Measurements from ENCODE around the gene CFP. TPM values are rescaled to one million over a fixed set of nuclear protein-coding genes. Genes with fewer than 3 reads are reported as not detected.
A peak's percentile ranks its signal among the peaks of the same experiment; 100 is the strongest.

Gene CFP
- total and polyA plus RNA-seq, 2 donors (not counting 1 experiment from before 2014, with no cell fraction given) = 0.59 to 3.8 TPM

DNA sequence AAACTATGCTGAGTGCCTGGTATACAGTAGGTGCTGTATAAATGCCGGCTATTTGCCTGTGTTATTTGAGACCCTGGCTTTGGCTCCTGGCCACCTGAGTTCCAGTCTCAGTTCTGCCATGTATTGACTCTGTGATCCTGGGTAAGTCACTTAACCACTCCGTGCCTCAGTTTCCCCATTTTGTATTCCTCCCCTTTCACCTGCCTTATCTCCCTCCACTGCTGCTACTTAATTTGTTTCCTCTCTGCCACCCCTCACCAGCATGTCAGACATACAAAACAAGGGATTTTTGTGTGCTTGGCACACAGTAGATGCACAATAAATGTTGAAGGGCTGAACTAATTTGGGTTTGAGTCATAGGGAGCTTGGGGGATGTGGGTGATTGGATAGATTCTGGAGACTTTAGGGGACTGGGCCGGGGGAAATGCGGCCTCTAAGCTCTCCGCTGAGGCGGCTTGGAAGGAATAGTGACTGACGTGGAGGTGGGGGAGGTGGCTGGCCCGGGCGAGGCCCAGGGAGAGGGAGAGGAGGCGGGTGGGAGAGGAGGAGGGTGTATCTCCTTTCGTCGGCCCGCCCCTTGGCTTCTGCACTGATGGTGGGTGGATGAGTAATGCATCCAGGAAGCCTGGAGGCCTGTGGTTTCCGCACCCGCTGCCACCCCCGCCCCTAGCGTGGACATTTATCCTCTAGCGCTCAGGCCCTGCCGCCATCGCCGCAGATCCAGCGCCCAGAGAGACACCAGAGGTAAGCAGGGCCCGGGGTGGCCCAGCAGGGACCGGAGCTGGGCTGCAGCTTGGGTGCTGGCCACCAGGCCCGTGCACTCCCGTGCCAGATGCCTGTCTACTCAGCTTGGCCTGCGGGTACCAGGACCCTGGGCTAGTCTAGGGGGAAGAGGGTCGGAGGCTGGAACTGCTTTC is 47.7 kb downstream of the CFP start, which contains the start of gene TIMP1:
TIMP1 (plus strand) TSS at position 706 of the 917 bp plus-strand sequence. CDS start 980 bp downstream, outside the sequence.
- H4K20me1 ChIP-seq (ENCODE audit: control insufficient read depth, insufficient read depth, low read length, poor library complexity, severe bottlenecking) = no peaks in the 10 kb centered on the region
- TF ChIP-seq CTCF (IDR thresholded peaks at IDR 0.05) = no peak
- TF ChIP-seq EZH2 (IDR thresholded peaks at IDR 0.05; ENCODE audit: borderline replicate concordance, insufficient read depth, low read depth, low read length, poor library complexity, severe bottlenecking) = no peak
- no peaks in the 10 kb centered on the region for H3K36me3 ChIP-seq (replicated peaks in 1 of 2; ENCODE audit: control extremely low read depth in 1 of 2, control insufficient read depth in 1 of 2, extremely low read depth in 1 of 2, insufficient read depth in 2 of 2, low read length in 1 of 2)
- ATAC-seq (ENCODE audit: low read depth) (peak; percentile 89), DNase-seq (peak; percentile 51)
- H3K79me2 ChIP-seq (ENCODE audit: control insufficient read depth, insufficient read depth, low read length) = no peaks in the 10 kb centered on the region
- intact Hi-C loops (cut with micrococcal nuclease) = no loop called here
- no peaks in the 10 kb centered on the region for H3K9me3 ChIP-seq (ENCODE audit: control extremely low read depth in 1 of 3, control insufficient read depth in 2 of 3, insufficient read depth in 1 of 3, low read length in 2 of 3)
- Mint-ChIP-seq H3K27ac (peak within 1 kb of the TSS; percentile 1), H3K4me1 (peaks cover 12% of the 10 kb centered on the region), H3K4me3 (peak within 1 kb of the TSS; percentile 46), H3K9me3 (ENCODE audit: insufficient read depth) (no peaks in the 10 kb centered on the region), H3K27me3 (peaks cover 8% of the 10 kb centered on the region)
- no peak within 1 kb of the TSS for H3K27ac ChIP-seq (ENCODE audit: low read length in 2 of 2)
- peak within 1 kb of the TSS; percentile 36 for H3K9ac ChIP-seq (ENCODE audit: low read length)
- peaks cover 5 to 13% of the 10 kb centered on the region in 2 donors for H3K4me1 ChIP-seq (ENCODE audit: control insufficient read depth in 2 of 2, insufficient read depth in 2 of 2, low read length in 2 of 2)
- 4% methylated on average over 19 of the region's 28 CpGs for WGBS (ENCODE audit: insufficient coverage)
- no peaks in the 10 kb centered on the region for H3K27me3 ChIP-seq (replicated peaks in 1 of 4; ENCODE audit: control extremely low read depth in 1 of 4, control insufficient read depth in 3 of 4, insufficient read depth in 4 of 4, low read length in 3 of 4)
- CTCF ChIA-PET = no interaction called here
- peak within 1 kb of the TSS; percentile 5 to 49 (median 27) for H3K4me3 ChIP-seq (ENCODE audit: control extremely low read depth in 1 of 5, extremely low read depth in 1 of 5, insufficient read depth in 1 of 5, low read depth in 2 of 5, low read length in 4 of 5)
- H2AFZ ChIP-seq (ENCODE audit: insufficient read depth, low read depth, low read length, poor library complexity, severe bottlenecking) = peak within 1 kb of the TSS; percentile 64
- H3K4me2 ChIP-seq (replicated peaks; ENCODE audit: low read depth, low read length, poor library complexity, severe bottlenecking) = peak within 1 kb of the TSS; percentile 68
- POLR2A ChIA-PET = interaction anchor here (0.7 to 1.3 kb wide), 2 partner anchors 13 to 58 kb away, joined by 3 read pairs; no protein-coding TSS in a partner anchor

DNA sequence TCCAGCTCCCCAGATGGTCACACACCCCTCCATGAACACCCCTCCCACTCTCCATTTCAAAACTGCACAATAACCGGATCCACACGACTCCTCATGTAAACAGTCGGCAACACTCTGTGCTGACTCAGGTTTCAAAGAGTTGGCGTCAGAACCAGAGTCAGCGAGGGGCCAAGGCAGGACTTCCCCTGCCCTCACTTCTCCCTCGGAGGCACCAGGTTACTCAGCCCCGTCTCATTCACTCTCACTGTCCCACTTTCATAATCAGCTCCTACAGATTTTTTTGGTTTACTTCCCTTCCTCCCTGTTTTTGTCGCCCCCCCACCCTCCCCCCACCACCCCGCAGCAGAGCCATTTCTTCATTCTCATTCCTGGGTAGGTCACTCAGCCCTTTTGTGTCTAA is 50.2 kb downstream of the CFP start:
- no peak overlapping the region for H3K4me2 ChIP-seq (replicated peaks; ENCODE audit: low read depth, low read length, poor library complexity, severe bottlenecking)
- no peaks in the 10 kb centered on the region for H3K9me3 ChIP-seq (ENCODE audit: control extremely low read depth in 1 of 3, control insufficient read depth in 2 of 3, insufficient read depth in 1 of 3, low read length in 2 of 3)
- intact Hi-C loops (cut with micrococcal nuclease) = no loop called here
- CTCF ChIA-PET = no interaction called here
- no peak overlapping the region for H3K4me3 ChIP-seq (ENCODE audit: control extremely low read depth in 1 of 5, extremely low read depth in 1 of 5, insufficient read depth in 1 of 5, low read depth in 2 of 5, low read length in 4 of 5)
- H3K9ac ChIP-seq (ENCODE audit: low read length) = no peak overlapping the region
- DNase-seq (no peak), ATAC-seq (ENCODE audit: low read depth) (no peak)
- H3K4me1 ChIP-seq (ENCODE audit: control insufficient read depth in 2 of 2, insufficient read depth in 2 of 2, low read length in 2 of 2) = peaks cover 5 to 13% of the 10 kb centered on the region in 2 donors
- H3K27ac Mint-ChIP-seq = no peak overlapping the region
- H3K27ac ChIP-seq (ENCODE audit: low read length in 2 of 2) = no peak overlapping the region
- H4K20me1 ChIP-seq (ENCODE audit: control insufficient read depth, insufficient read depth, low read length, poor library complexity, severe bottlenecking) = no peaks in the 10 kb centered on the region
- H3K9me3 Mint-ChIP-seq (ENCODE audit: insufficient read depth) = no peaks in the 10 kb centered on the region
- H3K79me2 ChIP-seq (ENCODE audit: control insufficient read depth, insufficient read depth, low read length) = no peaks in the 10 kb centered on the region
- H2AFZ ChIP-seq (ENCODE audit: insufficient read depth, low read depth, low read length, poor library complexity, severe bottlenecking) = no peak overlapping the region
- no peaks in the 10 kb centered on the region for H3K36me3 ChIP-seq (replicated peaks in 1 of 2; ENCODE audit: control extremely low read depth in 1 of 2, control insufficient read depth in 1 of 2, extremely low read depth in 1 of 2, insufficient read depth in 2 of 2, low read length in 1 of 2)
- H3K27me3 Mint-ChIP-seq = peaks cover 14% of the 10 kb centered on the region
- no peak overlapping the region for H3K4me3 Mint-ChIP-seq
- POLR2A ChIA-PET = no interaction called here
- no peaks in the 10 kb centered on the region for H3K27me3 ChIP-seq (replicated peaks in 1 of 4; ENCODE audit: control extremely low read depth in 1 of 4, control insufficient read depth in 3 of 4, insufficient read depth in 4 of 4, low read length in 3 of 4)
- TF ChIP-seq EZH2 (IDR thresholded peaks at IDR 0.05; ENCODE audit: borderline replicate concordance, insufficient read depth, low read depth, low read length, poor library complexity, severe bottlenecking) (no peak), CTCF (IDR thresholded peaks at IDR 0.05) (no peak)
- H3K4me1 Mint-ChIP-seq = peaks cover 12% of the 10 kb centered on the region
- 63% methylated on average over 5 of the region's 9 CpGs for WGBS (ENCODE audit: insufficient coverage)

Measured in B cell (primary cell).